OCI-LY1 (cell line): ENCODE measurements around the gene JPH2.

Experiments
- CTCF ChIP-seq: fragments of 200-600 bp; sonication (generic), shearing (Covaris generic); IDR thresholded peaks from 2 replicates; pipeline ENCODE4 v1.5.1; 2017; ENCODE audit warnings: mild to moderate bottlenecking, antibody characterized with exemption, low read length, moderate library complexity, mixed read lengths
- EZH2 ChIP-seq: fragments of 200-600 bp; sonication (generic), shearing (Covaris generic); IDR thresholded peaks from 2 replicates; pipeline ENCODE4 v1.8.0; 2017; ENCODE audit warnings: borderline replicate concordance, mixed run types, mild to moderate bottlenecking, antibody characterized with exemption, low read length, moderate library complexity, mixed read lengths

- TF ChIP-seq CTCF = no peak
- TF ChIP-seq EZH2 = no peak
These were observed 6.8 kb upstream of the JPH2 start for GRCh38 chr20:44193801-44194200.
